ENCODE measurements around the gene RBM17. TPM values are rescaled to one million over a fixed set of nuclear protein-coding genes. Genes with fewer than 3 reads are reported as not detected.

The RBM17 gene
- total RNA-seq, 1 experiment from 2014 or later, result 129 TPM

GRCh38 chr10:6142644-6143043, 53.8 kb downstream of the RBM17 start:
- Histone ChIP-seq H2AFZ (ENCODE audit: low read depth, low read length, poor library complexity, severe bottlenecking) (no peak overlapping the region), H3K4me1 (ENCODE audit: control insufficient read depth in 1 of 2, insufficient read depth in 2 of 2, low read length in 2 of 2) (peaks cover 5 to 19% of the 10 kb centered on the region in 2 experiments; a peak in 3 of 4 replicates), H3K9me3 (ENCODE audit: control insufficient read depth in 1 of 2, insufficient read depth in 1 of 2, low read depth in 1 of 2, low read length in 2 of 2) (no peaks in the 10 kb centered on the region), H3K4me2 (ENCODE audit: low read length) (no peak overlapping the region), H3K79me2 (ENCODE audit: insufficient read depth, low read length) (peaks cover 28% of the 10 kb centered on the region), H3K27ac (ENCODE audit: low read depth, low read length) (no peak overlapping the region), H3K9ac (ENCODE audit: low read length) (no peak overlapping the region), H3K36me3 (ENCODE audit: control insufficient read depth in 1 of 2, insufficient read depth in 2 of 2, low read length in 2 of 2) (peaks cover 0 to 2% of the 10 kb centered on the region in 2 experiments; a peak in 1 of 4 replicates), H3K4me3 (replicated peaks in 1 of 2; ENCODE audit: low read depth in 1 of 2, low read length in 2 of 2) (no peak overlapping the region), H4K20me1 (ENCODE audit: insufficient read depth) (no peaks in the 10 kb centered on the region), H3K9me2 (ENCODE audit: insufficient read depth) (no peaks in the 10 kb centered on the region), H3K27me3 (ENCODE audit: insufficient read depth, low read length) (peaks cover 15% of the 10 kb centered on the region; the same call in 1 of the 2 replicates)
- RAD21 ChIA-PET (ENCODE audit: low non-redundant PET in 1 of 2, low total read pairs in 2 of 2, uncharacterized antibody in 2 of 2, unreplicated experiment in 2 of 2), result no interaction called here
- POLR2A ChIA-PET, result no interaction called here
- CTCF ChIA-PET, result no interaction called here
- ATAC-seq, result no peak
- no TSS peak for BruUV-seq (replicated peaks)
- TF ChIP-seq SP1 (IDR thresholded peaks at IDR 0.05; ENCODE audit: low read depth) (no peak), RAD21 (IDR thresholded peaks at IDR 0.05; ENCODE audit: low read depth) (no peak), JUND (IDR thresholded peaks at IDR 0.05) (no peak), ZNF274 (IDR thresholded peaks at IDR 0.05; ENCODE audit: low read depth, low read length) (no peak), POLR2AphosphoS5 (IDR thresholded peaks at IDR 0.05; ENCODE audit: low read depth, low read length) (no peak), ATF3 (IDR thresholded peaks at IDR 0.05) (no peak), ZFX (IDR thresholded peaks at IDR 0.05) (no peak), MAX (IDR thresholded peaks at IDR 0.05) (no peak), FOSL1 (IDR thresholded peaks at IDR 0.05; ENCODE audit: low read depth) (no peak), YY1 (IDR thresholded peaks at IDR 0.05; ENCODE audit: extremely low read depth, insufficient replicate concordance, low read depth, low read length) (no peak), CTCF (IDR thresholded peaks at IDR 0.05 in 2 of 3, conservative IDR thresholded peaks at IDR 0.05 in 1 of 3; ENCODE audit: borderline replicate concordance in 1 of 3, insufficient read depth in 1 of 3, low read depth in 2 of 3, low read length in 2 of 3) (no peak), SIN3A (IDR thresholded peaks at IDR 0.05; ENCODE audit: low read depth) (no peak), EZH2phosphoT487 (IDR thresholded peaks at IDR 0.05; ENCODE audit: borderline replicate concordance) (no peak), SRF (IDR thresholded peaks at IDR 0.05; ENCODE audit: low read depth) (no peak), CBX3 (IDR thresholded peaks at IDR 0.05; ENCODE audit: low read depth) (no peak)
- intact Hi-C loops (cut with micrococcal nuclease), result no loop called here
- no peak for DNase-seq (ENCODE audit: low read depth, low spot score)

Measured in HCT116 (cell line).